HepG2 (cell line): ENCODE measurements around the gene SDK2. TPM values are rescaled to one million over a fixed set of nuclear protein-coding genes. Genes with fewer than 3 reads are reported as not detected.

Experiments used
- ATAC-seq: fragments of 200-7000 bp; cut with Tn5 transposase; 3 replicates; pipeline ENCODE4 v1.9.1; 2020; ENCODE audit warnings: mild to moderate bottlenecking, moderate library complexity
- BruUV-seq: library from RNA; stranded (reverse); fragments of 400-500 nt; replicated peaks from 2 replicates; lab custom pipeline; 2021; lab: Mats Ljungman, UMichigan
- CTCF ChIA-PET: fragments of 300-600 bp; formaldehyde crosslinking; extraction: SDS; loops from one replicate; lab custom pipeline; 2021; ENCODE audit warnings: low total read pairs, inconsistent platforms, low intra/inter-chr PET ratio; lab: Yijun Ruan, JAX
- POLR2A ChIA-PET: fragments of 350-600 bp; sonication (Branson Sonifier 250); formaldehyde crosslinking; loops from one replicate; lab custom pipeline; 2020; ENCODE audit warnings: antibody characterized with exemption, inconsistent platforms; lab: Yijun Ruan, JAX
- DNase-seq: peaks from one replicate; pipeline ENCODE4 v3.0.0-alpha.2; 2015; ENCODE audit warnings: low spot score
- FAIRE-seq: peaks from 3 replicates; lab custom pipeline; 2011; peaks lifted over from hg19 to GRCh38; lab: Jason Lieb, UNC
- H2AFZ ChIP-seq: one replicate; pipeline ENCODE4 v1.6.1; 2011; ENCODE audit warnings: low read length, inconsistent platforms
- H3K27ac ChIP-seq: fragments of 300-600 bp; 3 replicates; pipeline ENCODE4 v1.8.0; 2011; ENCODE audit warnings: mixed run types, mild to moderate bottlenecking, mixed read lengths, low read length, inconsistent platforms; ENCODE audit not compliant: insufficient read depth; ENCODE audit errors: extremely low read length
- H3K27me3 ChIP-seq, 2 experiments: fragments of 200-600 bp in 1 of 2; 2 replicates in 1 of 2; 3 replicates in 1 of 2; pipeline versions ENCODE4 v1.6.0 to v1.8.0; 2011; ENCODE audit warnings: low read length in 2 of 2, mild to moderate bottlenecking in 2 of 2, moderate library complexity in 2 of 2, inconsistent platforms in 1 of 2; ENCODE audit not compliant: insufficient read depth in 2 of 2, control insufficient read depth in 1 of 2
- H3K36me3 ChIP-seq, 2 experiments: fragments of 200-600 bp in 1 of 2; replicated peaks in 1 of 2; 2 replicates in 1 of 2; 3 replicates in 1 of 2; pipeline versions ENCODE4 v1.5.1 to v1.8.0; 2011; ENCODE audit warnings: low read length in 2 of 2, inconsistent platforms in 1 of 2; ENCODE audit not compliant: insufficient read depth in 2 of 2, control insufficient read depth in 1 of 2
- H3K4me1 ChIP-seq: 2 replicates; pipeline ENCODE4 v1.5.1; 2012; ENCODE audit warnings: low read length, inconsistent platforms; ENCODE audit not compliant: insufficient read depth
- H3K4me2 ChIP-seq: 2 replicates; pipeline ENCODE4 v1.6.0; 2011; ENCODE audit warnings: low read depth, low read length, inconsistent platforms
- H3K4me3 ChIP-seq, 3 experiments: fragments of 200-600 bp in 1 of 3; sonication (generic), shearing (Covaris generic) in 1 of 3; replicated peaks in 1 of 3; 2 replicates each; pipeline ENCODE4 v1.5.1; 2011 to 2016; ENCODE audit warnings: low read length in 3 of 3, inconsistent platforms in 2 of 3, low read depth in 2 of 3, mild to moderate bottlenecking in 2 of 3, control low read depth in 1 of 3, mixed read lengths in 1 of 3; ENCODE audit not compliant: insufficient read depth in 1 of 3
- H3K79me2 ChIP-seq: one replicate; pipeline ENCODE4 v1.6.1; 2011; ENCODE audit warnings: low read length, inconsistent platforms; ENCODE audit not compliant: insufficient read depth
- H3K9ac ChIP-seq: 2 replicates; pipeline ENCODE4 v1.6.0; 2011; ENCODE audit warnings: mild to moderate bottlenecking, low read depth, low read length, inconsistent platforms; ENCODE audit not compliant: insufficient read depth
- H3K9me3 ChIP-seq: 2 replicates; pipeline ENCODE4 v1.5.1; 2012; ENCODE audit warnings: mild to moderate bottlenecking, low read length
- H4K20me1 ChIP-seq: 2 replicates; pipeline ENCODE4 v1.6.0; 2011; ENCODE audit warnings: inconsistent platforms, mild to moderate bottlenecking, low read length, moderate library complexity; ENCODE audit not compliant: insufficient read depth
- FOXK1 ChIP-seq: sonication (generic); formaldehyde crosslinking; IDR thresholded peaks from 2 replicates; pipeline ENCODE4 v1.4.0; 2020; ENCODE audit warnings: low read depth, missing genetic modification reagents, borderline replicate concordance
- SIN3B ChIP-seq: fragments of 150-350 bp; IDR thresholded peaks from 2 replicates; pipeline ENCODE4 v1.6.1; 2014; ENCODE audit warnings: low read length
- ZNF569 ChIP-seq: sonication (generic); formaldehyde crosslinking; IDR thresholded peaks from 2 replicates; pipeline ENCODE4 v1.5.0; 2020; ENCODE audit warnings: mild to moderate bottlenecking, missing genetic modification reagents, moderate library complexity, borderline replicate concordance
- WGBS: methylation state at CpG from one replicate; pipeline ENCODE4 v1.1.6; 2017; ENCODE audit warnings: low lambda C conversion rate; 5-methylcytosine and 5-hydroxymethylcytosine counted together
- in situ Hi-C: cut with HindIII; loops from 2 replicates; pipeline ENCODE4 v1.10.0; 2017; ENCODE audit warnings: low pct_unique_long_range_greater_than_20kb; ENCODE audit not compliant: extremely low pct_ligation_motif_present
- intact Hi-C: fragments of 100-400 bp; cut with micrococcal nuclease; formaldehyde crosslinking; loops from one replicate; pipeline ENCODE4 v1.10.0; 2022; ENCODE audit not compliant: unreplicated experiment
- polyA plus RNA-seq, 8 experiments: library from polyadenylated mRNA; depleted of rRNA in 3 of 8; stranded (reverse) in 7 of 8; unstranded in 1 of 8; fragments of >200 nt; fragmentation: Illumina TruSeq in 4 of 8; extraction: Trizol in 4 of 8; gene quantifications; 2 replicates each; pipeline versions ENCODE4 v1.2.1 to v1.2.3, GENCODE V29; 2011 to 2016; ENCODE audit warnings: low read depth in 4 of 8, missing spikeins in 1 of 8, mixed read lengths in 1 of 8; ENCODE audit not compliant: insufficient read depth in 1 of 8
- total RNA-seq, 5 experiments: library from RNA; depleted of rRNA; stranded (reverse); fragments of >200 nt; fragmentation: Illumina TruSeq; extraction: Trizol; gene quantifications; 2 replicates each; pipeline ENCODE4 v1.2.3, GENCODE V29; 2016; ENCODE audit warnings: low read depth in 1 of 5
- TF ChIP-seq, protein P1 (sequence below): sonication (generic); formaldehyde crosslinking; IDR thresholded peaks from 2 replicates; pipeline ENCODE4 v1.5.0; 2020; ENCODE audit warnings: missing genetic modification reagents
- TF ChIP-seq, protein P2 (sequence below): sonication (generic); formaldehyde crosslinking; IDR thresholded peaks from 2 replicates; pipeline ENCODE4 v1.9.0; 2021; ENCODE audit warnings: missing genetic modification reagents, borderline replicate concordance
- TF ChIP-seq, protein P3 (sequence below): sonication (generic); formaldehyde crosslinking; IDR thresholded peaks from 2 replicates; pipeline ENCODE4 v1.5.1; 2020; ENCODE audit warnings: missing genetic modification reagents, mild to moderate bottlenecking, borderline replicate concordance
- TF ChIP-seq, protein P4 (sequence below): sonication (generic); formaldehyde crosslinking; IDR thresholded peaks from 2 replicates; pipeline ENCODE4 v1.4.0; 2020; ENCODE audit warnings: mild to moderate bottlenecking, missing genetic modification reagents
- TF ChIP-seq, protein P5 (sequence below): sonication (generic); formaldehyde crosslinking; IDR thresholded peaks from 2 replicates; pipeline ENCODE4 v1.4.0; 2020; ENCODE audit warnings: mild to moderate bottlenecking, missing genetic modification reagents
- TF ChIP-seq, protein P6 (sequence below): sonication (generic); formaldehyde crosslinking; IDR thresholded peaks from 2 replicates; pipeline ENCODE4 v1.4.0; 2020; ENCODE audit warnings: missing genetic modification reagents

SDK2 gene
- total and polyA plus RNA-seq, 2 of the 13 experiments (the other 11 are each of a cell fraction or from before 2014, with no cell fraction given), result not detected

DNA sequence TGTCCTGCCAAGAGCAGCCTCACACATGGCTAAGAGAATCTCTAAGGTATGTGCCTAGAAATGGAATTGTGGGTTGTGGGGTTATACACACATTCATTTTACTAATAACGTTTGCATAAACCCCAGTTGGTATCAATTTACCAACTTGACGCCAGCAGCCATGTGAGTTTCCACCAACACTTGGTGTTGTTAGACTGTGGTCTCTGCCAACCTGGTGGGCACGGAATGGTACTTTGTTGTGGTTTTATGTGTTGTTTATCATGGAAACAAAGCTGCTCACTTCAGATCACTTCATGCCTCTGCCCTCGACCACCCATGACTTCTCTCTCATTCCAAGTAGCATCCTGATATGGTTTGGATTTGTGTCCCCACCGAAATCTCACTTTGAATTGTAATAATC lies 180.4 kb downstream of the SDK2 start:
- Histone ChIP-seq H3K4me1 (no peaks in the 10 kb centered on the region), H3K4me3 (no peak overlapping the region), H2AFZ (no peak overlapping the region), H3K36me3 (no peaks in the 10 kb centered on the region), H4K20me1 (no peaks in the 10 kb centered on the region), H3K27ac (no peak overlapping the region), H3K9ac (no peak overlapping the region), H3K9me3 (no peaks in the 10 kb centered on the region), H3K4me2 (no peak overlapping the region), H3K27me3 (peaks cover 0 to 38% of the 10 kb centered on the region in 2 experiments; a peak in 4 of 5 replicates), H3K79me2 (no peaks in the 10 kb centered on the region)
- ChIA-PET POLR2A (no interaction called here), CTCF (no interaction called here)
- in situ Hi-C loops, result no loop called here
- FAIRE-seq, result no peak
- intact Hi-C loops, result no loop called here
- no peak for ATAC-seq
- 14% methylated on average over 5 of the region's 5 CpGs for WGBS
- BruUV-seq, result no TSS peak
- no peak for DNase-seq
- TF ChIP-seq, protein P1, sequence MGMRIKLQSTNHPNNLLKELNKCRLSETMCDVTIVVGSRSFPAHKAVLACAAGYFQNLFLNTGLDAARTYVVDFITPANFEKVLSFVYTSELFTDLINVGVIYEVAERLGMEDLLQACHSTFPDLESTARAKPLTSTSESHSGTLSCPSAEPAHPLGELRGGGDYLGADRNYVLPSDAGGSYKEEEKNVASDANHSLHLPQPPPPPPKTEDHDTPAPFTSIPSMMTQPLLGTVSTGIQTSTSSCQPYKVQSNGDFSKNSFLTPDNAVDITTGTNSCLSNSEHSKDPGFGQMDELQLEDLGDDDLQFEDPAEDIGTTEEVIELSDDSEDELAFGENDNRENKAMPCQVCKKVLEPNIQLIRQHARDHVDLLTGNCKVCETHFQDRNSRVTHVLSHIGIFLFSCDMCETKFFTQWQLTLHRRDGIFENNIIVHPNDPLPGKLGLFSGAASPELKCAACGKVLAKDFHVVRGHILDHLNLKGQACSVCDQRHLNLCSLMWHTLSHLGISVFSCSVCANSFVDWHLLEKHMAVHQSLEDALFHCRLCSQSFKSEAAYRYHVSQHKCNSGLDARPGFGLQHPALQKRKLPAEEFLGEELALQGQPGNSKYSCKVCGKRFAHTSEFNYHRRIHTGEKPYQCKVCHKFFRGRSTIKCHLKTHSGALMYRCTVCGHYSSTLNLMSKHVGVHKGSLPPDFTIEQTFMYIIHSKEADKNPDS (CRISPR knock-in tag), result no peak
- TF ChIP-seq, protein P2, sequence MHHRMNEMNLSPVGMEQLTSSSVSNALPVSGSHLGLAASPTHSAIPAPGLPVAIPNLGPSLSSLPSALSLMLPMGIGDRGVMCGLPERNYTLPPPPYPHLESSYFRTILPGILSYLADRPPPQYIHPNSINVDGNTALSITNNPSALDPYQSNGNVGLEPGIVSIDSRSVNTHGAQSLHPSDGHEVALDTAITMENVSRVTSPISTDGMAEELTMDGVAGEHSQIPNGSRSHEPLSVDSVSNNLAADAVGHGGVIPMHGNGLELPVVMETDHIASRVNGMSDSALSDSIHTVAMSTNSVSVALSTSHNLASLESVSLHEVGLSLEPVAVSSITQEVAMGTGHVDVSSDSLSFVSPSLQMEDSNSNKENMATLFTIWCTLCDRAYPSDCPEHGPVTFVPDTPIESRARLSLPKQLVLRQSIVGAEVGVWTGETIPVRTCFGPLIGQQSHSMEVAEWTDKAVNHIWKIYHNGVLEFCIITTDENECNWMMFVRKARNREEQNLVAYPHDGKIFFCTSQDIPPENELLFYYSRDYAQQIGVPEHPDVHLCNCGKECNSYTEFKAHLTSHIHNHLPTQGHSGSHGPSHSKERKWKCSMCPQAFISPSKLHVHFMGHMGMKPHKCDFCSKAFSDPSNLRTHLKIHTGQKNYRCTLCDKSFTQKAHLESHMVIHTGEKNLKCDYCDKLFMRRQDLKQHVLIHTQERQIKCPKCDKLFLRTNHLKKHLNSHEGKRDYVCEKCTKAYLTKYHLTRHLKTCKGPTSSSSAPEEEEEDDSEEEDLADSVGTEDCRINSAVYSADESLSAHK, result no peak
- TF ChIP-seq, protein P3, sequence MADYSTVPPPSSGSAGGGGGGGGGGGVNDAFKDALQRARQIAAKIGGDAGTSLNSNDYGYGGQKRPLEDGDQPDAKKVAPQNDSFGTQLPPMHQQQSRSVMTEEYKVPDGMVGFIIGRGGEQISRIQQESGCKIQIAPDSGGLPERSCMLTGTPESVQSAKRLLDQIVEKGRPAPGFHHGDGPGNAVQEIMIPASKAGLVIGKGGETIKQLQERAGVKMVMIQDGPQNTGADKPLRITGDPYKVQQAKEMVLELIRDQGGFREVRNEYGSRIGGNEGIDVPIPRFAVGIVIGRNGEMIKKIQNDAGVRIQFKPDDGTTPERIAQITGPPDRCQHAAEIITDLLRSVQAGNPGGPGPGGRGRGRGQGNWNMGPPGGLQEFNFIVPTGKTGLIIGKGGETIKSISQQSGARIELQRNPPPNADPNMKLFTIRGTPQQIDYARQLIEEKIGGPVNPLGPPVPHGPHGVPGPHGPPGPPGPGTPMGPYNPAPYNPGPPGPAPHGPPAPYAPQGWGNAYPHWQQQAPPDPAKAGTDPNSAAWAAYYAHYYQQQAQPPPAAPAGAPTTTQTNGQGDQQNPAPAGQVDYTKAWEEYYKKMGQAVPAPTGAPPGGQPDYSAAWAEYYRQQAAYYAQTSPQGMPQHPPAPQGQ (CRISPR knock-in tag), result no peak
- no peak for TF ChIP-seq ZNF569 (CRISPR knock-in tag)
- TF ChIP-seq FOXK1 (CRISPR knock-in tag), result no peak
- TF ChIP-seq, protein P4, sequence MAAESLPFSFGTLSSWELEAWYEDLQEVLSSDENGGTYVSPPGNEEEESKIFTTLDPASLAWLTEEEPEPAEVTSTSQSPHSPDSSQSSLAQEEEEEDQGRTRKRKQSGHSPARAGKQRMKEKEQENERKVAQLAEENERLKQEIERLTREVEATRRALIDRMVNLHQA (CRISPR knock-in tag), result no peak
- TF ChIP-seq, protein P5, sequence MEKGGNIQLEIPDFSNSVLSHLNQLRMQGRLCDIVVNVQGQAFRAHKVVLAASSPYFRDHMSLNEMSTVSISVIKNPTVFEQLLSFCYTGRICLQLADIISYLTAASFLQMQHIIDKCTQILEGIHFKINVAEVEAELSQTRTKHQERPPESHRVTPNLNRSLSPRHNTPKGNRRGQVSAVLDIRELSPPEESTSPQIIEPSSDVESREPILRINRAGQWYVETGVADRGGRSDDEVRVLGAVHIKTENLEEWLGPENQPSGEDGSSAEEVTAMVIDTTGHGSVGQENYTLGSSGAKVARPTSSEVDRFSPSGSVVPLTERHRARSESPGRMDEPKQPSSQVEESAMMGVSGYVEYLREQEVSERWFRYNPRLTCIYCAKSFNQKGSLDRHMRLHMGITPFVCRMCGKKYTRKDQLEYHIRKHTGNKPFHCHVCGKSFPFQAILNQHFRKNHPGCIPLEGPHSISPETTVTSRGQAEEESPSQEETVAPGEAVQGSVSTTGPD (CRISPR knock-in tag), result no peak
- TF ChIP-seq, protein P6, sequence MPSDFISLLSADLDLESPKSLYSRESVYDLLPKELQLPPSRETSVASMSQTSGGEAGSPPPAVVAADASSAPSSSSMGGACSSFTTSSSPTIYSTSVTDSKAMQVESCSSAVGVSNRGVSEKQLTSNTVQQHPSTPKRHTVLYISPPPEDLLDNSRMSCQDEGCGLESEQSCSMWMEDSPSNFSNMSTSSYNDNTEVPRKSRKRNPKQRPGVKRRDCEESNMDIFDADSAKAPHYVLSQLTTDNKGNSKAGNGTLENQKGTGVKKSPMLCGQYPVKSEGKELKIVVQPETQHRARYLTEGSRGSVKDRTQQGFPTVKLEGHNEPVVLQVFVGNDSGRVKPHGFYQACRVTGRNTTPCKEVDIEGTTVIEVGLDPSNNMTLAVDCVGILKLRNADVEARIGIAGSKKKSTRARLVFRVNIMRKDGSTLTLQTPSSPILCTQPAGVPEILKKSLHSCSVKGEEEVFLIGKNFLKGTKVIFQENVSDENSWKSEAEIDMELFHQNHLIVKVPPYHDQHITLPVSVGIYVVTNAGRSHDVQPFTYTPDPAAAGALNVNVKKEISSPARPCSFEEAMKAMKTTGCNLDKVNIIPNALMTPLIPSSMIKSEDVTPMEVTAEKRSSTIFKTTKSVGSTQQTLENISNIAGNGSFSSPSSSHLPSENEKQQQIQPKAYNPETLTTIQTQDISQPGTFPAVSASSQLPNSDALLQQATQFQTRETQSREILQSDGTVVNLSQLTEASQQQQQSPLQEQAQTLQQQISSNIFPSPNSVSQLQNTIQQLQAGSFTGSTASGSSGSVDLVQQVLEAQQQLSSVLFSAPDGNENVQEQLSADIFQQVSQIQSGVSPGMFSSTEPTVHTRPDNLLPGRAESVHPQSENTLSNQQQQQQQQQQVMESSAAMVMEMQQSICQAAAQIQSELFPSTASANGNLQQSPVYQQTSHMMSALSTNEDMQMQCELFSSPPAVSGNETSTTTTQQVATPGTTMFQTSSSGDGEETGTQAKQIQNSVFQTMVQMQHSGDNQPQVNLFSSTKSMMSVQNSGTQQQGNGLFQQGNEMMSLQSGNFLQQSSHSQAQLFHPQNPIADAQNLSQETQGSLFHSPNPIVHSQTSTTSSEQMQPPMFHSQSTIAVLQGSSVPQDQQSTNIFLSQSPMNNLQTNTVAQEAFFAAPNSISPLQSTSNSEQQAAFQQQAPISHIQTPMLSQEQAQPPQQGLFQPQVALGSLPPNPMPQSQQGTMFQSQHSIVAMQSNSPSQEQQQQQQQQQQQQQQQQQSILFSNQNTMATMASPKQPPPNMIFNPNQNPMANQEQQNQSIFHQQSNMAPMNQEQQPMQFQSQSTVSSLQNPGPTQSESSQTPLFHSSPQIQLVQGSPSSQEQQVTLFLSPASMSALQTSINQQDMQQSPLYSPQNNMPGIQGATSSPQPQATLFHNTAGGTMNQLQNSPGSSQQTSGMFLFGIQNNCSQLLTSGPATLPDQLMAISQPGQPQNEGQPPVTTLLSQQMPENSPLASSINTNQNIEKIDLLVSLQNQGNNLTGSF (CRISPR knock-in tag), result no peak
- TF ChIP-seq SIN3B, result no peak
